Measurements from ENCODE around the gene PYCARD.

GRCh38 chr16:31167315-31167714, 35.2 kb downstream of the PYCARD start:
- TF ChIP-seq POLR2A (IDR thresholded peaks at IDR 0.05) (no peak), CTCF (IDR thresholded peaks at IDR 0.05) (no peak)

All from adrenal gland (tissue), 5 donors.